ENCODE measurements around the gene PCBD1. TPM values are rescaled to one million over a fixed set of nuclear protein-coding genes. Genes with fewer than 3 reads are reported as not detected.

Gene PCBD1
- total RNA-seq, 1 experiment from 2014 or later: 163 TPM

GRCh38 chr10:70843776-70844489 lies 44.4 kb downstream of the PCBD1 start:
- Histone ChIP-seq H4K20me1 (ENCODE audit: insufficient read depth) (no peaks in the 10 kb centered on the region), H3K9me3 (ENCODE audit: control insufficient read depth in 1 of 2, insufficient read depth in 1 of 2, low read depth in 1 of 2, low read length in 2 of 2) (no peaks in the 10 kb centered on the region), H3K9ac (ENCODE audit: low read length) (no peak overlapping the region), H3K9me2 (ENCODE audit: insufficient read depth) (no peaks in the 10 kb centered on the region), H3K36me3 (ENCODE audit: control insufficient read depth in 1 of 2, insufficient read depth in 2 of 2, low read length in 2 of 2) (peaks cover 2 to 18% of the 10 kb centered on the region in 2 experiments; a peak in 3 of 4 replicates), H3K4me1 (ENCODE audit: control insufficient read depth in 1 of 2, insufficient read depth in 2 of 2, low read length in 2 of 2) (peaks cover 5 to 15% of the 10 kb centered on the region in 2 experiments; a peak in 3 of 4 replicates), H3K79me2 (ENCODE audit: insufficient read depth, low read length) (peaks cover 44% of the 10 kb centered on the region), H3K4me2 (ENCODE audit: low read length) (no peak overlapping the region), H2AFZ (ENCODE audit: low read depth, low read length, poor library complexity, severe bottlenecking) (no peak overlapping the region), H3K4me3 (replicated peaks in 1 of 2; ENCODE audit: low read depth in 1 of 2, low read length in 2 of 2) (no peak overlapping the region), H3K27me3 (ENCODE audit: insufficient read depth, low read length) (no peaks in the 10 kb centered on the region), H3K27ac (ENCODE audit: low read depth, low read length) (no peak overlapping the region)
- TF ChIP-seq JUND (IDR thresholded peaks at IDR 0.05) (no peak), EZH2phosphoT487 (IDR thresholded peaks at IDR 0.05; ENCODE audit: borderline replicate concordance) (no peak), POLR2AphosphoS5 (IDR thresholded peaks at IDR 0.05; ENCODE audit: low read depth, low read length) (no peak), ELF1 (IDR thresholded peaks at IDR 0.05; ENCODE audit: borderline replicate concordance, low read depth) (no peak), CEBPB (IDR thresholded peaks at IDR 0.05; ENCODE audit: low read depth) (no peak), EGR1 (IDR thresholded peaks at IDR 0.05; ENCODE audit: low read depth) (no peak), CTCF (IDR thresholded peaks at IDR 0.05 in 2 of 3, conservative IDR thresholded peaks at IDR 0.05 in 1 of 3; ENCODE audit: borderline replicate concordance in 1 of 3, insufficient read depth in 1 of 3, low read depth in 2 of 3, low read length in 2 of 3) (no peak), SP1 (IDR thresholded peaks at IDR 0.05; ENCODE audit: low read depth) (no peak), CBX3 (IDR thresholded peaks at IDR 0.05; ENCODE audit: low read depth) (no peak), SRF (IDR thresholded peaks at IDR 0.05; ENCODE audit: low read depth) (no peak), YY1 (IDR thresholded peaks at IDR 0.05; ENCODE audit: extremely low read depth, insufficient replicate concordance, low read depth, low read length) (no peak), FOSL1 (IDR thresholded peaks at IDR 0.05; ENCODE audit: low read depth) (no peak), SIN3A (IDR thresholded peaks at IDR 0.05; ENCODE audit: low read depth) (no peak), ZFX (IDR thresholded peaks at IDR 0.05) (no peak), ZNF274 (IDR thresholded peaks at IDR 0.05; ENCODE audit: low read depth, low read length) (no peak), EZH2 (IDR thresholded peaks at IDR 0.05) (no peak)
- TF ChIP-seq, protein P1, sequence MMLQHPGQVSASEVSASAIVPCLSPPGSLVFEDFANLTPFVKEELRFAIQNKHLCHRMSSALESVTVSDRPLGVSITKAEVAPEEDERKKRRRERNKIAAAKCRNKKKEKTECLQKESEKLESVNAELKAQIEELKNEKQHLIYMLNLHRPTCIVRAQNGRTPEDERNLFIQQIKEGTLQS (IDR thresholded peaks at IDR 0.05): no peak
- TF ChIP-seq, protein P2, sequence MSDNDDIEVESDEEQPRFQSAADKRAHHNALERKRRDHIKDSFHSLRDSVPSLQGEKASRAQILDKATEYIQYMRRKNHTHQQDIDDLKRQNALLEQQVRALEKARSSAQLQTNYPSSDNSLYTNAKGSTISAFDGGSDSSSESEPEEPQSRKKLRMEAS (IDR thresholded peaks at IDR 0.05): no peak
- TF ChIP-seq, protein P3, sequence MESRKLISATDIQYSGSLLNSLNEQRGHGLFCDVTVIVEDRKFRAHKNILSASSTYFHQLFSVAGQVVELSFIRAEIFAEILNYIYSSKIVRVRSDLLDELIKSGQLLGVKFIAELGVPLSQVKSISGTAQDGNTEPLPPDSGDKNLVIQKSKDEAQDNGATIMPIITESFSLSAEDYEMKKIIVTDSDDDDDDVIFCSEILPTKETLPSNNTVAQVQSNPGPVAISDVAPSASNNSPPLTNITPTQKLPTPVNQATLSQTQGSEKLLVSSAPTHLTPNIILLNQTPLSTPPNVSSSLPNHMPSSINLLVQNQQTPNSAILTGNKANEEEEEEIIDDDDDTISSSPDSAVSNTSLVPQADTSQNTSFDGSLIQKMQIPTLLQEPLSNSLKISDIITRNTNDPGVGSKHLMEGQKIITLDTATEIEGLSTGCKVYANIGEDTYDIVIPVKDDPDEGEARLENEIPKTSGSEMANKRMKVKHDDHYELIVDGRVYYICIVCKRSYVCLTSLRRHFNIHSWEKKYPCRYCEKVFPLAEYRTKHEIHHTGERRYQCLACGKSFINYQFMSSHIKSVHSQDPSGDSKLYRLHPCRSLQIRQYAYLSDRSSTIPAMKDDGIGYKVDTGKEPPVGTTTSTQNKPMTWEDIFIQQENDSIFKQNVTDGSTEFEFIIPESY (IDR thresholded peaks at IDR 0.05; ENCODE audit: extremely low read depth, insufficient replicate concordance, low read length): no peak
- TF ChIP-seq, protein P4, sequence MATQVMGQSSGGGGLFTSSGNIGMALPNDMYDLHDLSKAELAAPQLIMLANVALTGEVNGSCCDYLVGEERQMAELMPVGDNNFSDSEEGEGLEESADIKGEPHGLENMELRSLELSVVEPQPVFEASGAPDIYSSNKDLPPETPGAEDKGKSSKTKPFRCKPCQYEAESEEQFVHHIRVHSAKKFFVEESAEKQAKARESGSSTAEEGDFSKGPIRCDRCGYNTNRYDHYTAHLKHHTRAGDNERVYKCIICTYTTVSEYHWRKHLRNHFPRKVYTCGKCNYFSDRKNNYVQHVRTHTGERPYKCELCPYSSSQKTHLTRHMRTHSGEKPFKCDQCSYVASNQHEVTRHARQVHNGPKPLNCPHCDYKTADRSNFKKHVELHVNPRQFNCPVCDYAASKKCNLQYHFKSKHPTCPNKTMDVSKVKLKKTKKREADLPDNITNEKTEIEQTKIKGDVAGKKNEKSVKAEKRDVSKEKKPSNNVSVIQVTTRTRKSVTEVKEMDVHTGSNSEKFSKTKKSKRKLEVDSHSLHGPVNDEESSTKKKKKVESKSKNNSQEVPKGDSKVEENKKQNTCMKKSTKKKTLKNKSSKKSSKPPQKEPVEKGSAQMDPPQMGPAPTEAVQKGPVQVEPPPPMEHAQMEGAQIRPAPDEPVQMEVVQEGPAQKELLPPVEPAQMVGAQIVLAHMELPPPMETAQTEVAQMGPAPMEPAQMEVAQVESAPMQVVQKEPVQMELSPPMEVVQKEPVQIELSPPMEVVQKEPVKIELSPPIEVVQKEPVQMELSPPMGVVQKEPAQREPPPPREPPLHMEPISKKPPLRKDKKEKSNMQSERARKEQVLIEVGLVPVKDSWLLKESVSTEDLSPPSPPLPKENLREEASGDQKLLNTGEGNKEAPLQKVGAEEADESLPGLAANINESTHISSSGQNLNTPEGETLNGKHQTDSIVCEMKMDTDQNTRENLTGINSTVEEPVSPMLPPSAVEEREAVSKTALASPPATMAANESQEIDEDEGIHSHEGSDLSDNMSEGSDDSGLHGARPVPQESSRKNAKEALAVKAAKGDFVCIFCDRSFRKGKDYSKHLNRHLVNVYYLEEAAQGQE (IDR thresholded peaks at IDR 0.05; ENCODE audit: low read depth): no peak
- DNase-seq (ENCODE audit: low read depth, low spot score) (no peak), ATAC-seq (no peak)
- intact Hi-C loops (cut with micrococcal nuclease): no loop called here
- BruUV-seq (replicated peaks): no TSS peak
- ChIA-PET CTCF (no interaction called here), RAD21 (ENCODE audit: low non-redundant PET in 1 of 2, low total read pairs in 2 of 2, uncharacterized antibody in 2 of 2, unreplicated experiment in 2 of 2) (no interaction called here), POLR2A (no interaction called here)
